Osteocyte (in vitro differentiated cells): ENCODE measurements around the gene ZSCAN10. TPM values are rescaled to one million over a fixed set of nuclear protein-coding genes. Genes with fewer than 3 reads are reported as not detected.

Source experiments
- DNase-seq: peaks from one replicate; pipeline ENCODE4 v3.0.0; 2021; ENCODE audit warnings: mixed read lengths; ENCODE audit not compliant: unreplicated experiment; ENCODE audit errors: extremely low spot score
- H3K27ac Mint-ChIP-seq: one replicate; pipeline ENCODE4 v1.8.0; 2021; ENCODE audit warnings: mild to moderate bottlenecking, mixed read lengths; ENCODE audit not compliant: unreplicated experiment
- H3K27me3 Mint-ChIP-seq: one replicate; pipeline ENCODE4 v1.8.0; 2021; ENCODE audit warnings: mixed read lengths; ENCODE audit not compliant: unreplicated experiment
- H3K36me3 Mint-ChIP-seq: one replicate; pipeline ENCODE4 v1.8.0; 2021; ENCODE audit warnings: mixed read lengths; ENCODE audit not compliant: unreplicated experiment
- H3K4me1 Mint-ChIP-seq: one replicate; pipeline ENCODE4 v1.8.0; 2021; ENCODE audit warnings: mixed read lengths; ENCODE audit not compliant: unreplicated experiment
- H3K4me3 Mint-ChIP-seq: one replicate; pipeline ENCODE4 v1.8.0; 2021; ENCODE audit warnings: mild to moderate bottlenecking, moderate library complexity, mixed read lengths; ENCODE audit not compliant: unreplicated experiment
- H3K9me3 Mint-ChIP-seq: one replicate; pipeline ENCODE4 v1.8.0; 2021; ENCODE audit warnings: mixed read lengths; ENCODE audit not compliant: unreplicated experiment
- total RNA-seq: library from RNA; stranded (reverse); gene quantifications from 2 replicates; pipeline ENCODE4 v1.2.1, GENCODE V29; 2021
- TF ChIP-seq, protein P1 (sequence below): fragments of 200-600 bp; sonication (generic); IDR thresholded peaks from 2 replicates; pipeline ENCODE4 v1.5.0; 2021; ENCODE audit warnings: antibody characterized with exemption, mild to moderate bottlenecking, moderate library complexity

The ZSCAN10 gene
- total RNA-seq, 1 donor from 2014 or later = not detected

DNA sequence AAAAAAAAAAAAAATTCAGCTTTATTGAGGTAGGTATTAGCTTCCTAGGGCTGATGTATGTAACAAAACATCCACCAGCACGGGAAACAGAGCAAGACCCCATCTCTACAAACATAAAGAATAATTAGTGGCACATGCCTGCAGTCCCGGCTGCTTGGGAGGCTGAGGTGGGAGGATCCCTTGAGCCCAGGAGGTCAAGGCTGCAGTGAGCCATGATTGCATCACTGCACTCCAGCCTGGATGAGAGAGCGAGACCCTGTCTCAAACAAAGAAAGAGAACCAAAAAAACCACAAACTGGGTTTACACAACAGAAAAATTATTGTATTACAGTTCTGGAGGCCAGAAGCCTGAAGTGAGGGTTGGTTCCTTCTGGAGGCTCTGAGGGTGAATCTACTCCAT lies 56.7 kb downstream of the ZSCAN10 start:
- peaks cover 29% of the 10 kb centered on the region for H3K27me3 Mint-ChIP-seq
- no peak overlapping the region for H3K27ac Mint-ChIP-seq
- no peak overlapping the region for H3K4me3 Mint-ChIP-seq
- peaks cover 14% of the 10 kb centered on the region for H3K4me1 Mint-ChIP-seq
- TF ChIP-seq, protein P1, sequence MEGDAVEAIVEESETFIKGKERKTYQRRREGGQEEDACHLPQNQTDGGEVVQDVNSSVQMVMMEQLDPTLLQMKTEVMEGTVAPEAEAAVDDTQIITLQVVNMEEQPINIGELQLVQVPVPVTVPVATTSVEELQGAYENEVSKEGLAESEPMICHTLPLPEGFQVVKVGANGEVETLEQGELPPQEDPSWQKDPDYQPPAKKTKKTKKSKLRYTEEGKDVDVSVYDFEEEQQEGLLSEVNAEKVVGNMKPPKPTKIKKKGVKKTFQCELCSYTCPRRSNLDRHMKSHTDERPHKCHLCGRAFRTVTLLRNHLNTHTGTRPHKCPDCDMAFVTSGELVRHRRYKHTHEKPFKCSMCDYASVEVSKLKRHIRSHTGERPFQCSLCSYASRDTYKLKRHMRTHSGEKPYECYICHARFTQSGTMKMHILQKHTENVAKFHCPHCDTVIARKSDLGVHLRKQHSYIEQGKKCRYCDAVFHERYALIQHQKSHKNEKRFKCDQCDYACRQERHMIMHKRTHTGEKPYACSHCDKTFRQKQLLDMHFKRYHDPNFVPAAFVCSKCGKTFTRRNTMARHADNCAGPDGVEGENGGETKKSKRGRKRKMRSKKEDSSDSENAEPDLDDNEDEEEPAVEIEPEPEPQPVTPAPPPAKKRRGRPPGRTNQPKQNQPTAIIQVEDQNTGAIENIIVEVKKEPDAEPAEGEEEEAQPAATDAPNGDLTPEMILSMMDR = no peak
- no peaks in the 10 kb centered on the region for H3K36me3 Mint-ChIP-seq
- DNase-seq = no peak
- no peaks in the 10 kb centered on the region for H3K9me3 Mint-ChIP-seq

GRCh38 chr16:3038896-3039295 lies 60.2 kb downstream of the ZSCAN10 start:
- no peak for DNase-seq
- no peak overlapping the region for H3K4me3 Mint-ChIP-seq
- peaks cover 4% of the 10 kb centered on the region for H3K4me1 Mint-ChIP-seq
- no peak overlapping the region for H3K27ac Mint-ChIP-seq
- peaks cover 2% of the 10 kb centered on the region for H3K36me3 Mint-ChIP-seq
- H3K27me3 Mint-ChIP-seq = peaks cover 43% of the 10 kb centered on the region
- TF ChIP-seq, protein P1 = no peak
- H3K9me3 Mint-ChIP-seq = no peaks in the 10 kb centered on the region

Other genes starting within 250 kb of the ZSCAN10 start
- gene PRSS22, start 241.1 kb downstream of the ZSCAN10 start, total RNA-seq = not detected in 2 replicates
- 49.6 and 54.0 TPM in 2 replicates for gene FLYWCH2, start 216.1 kb downstream of the ZSCAN10 start, total RNA-seq
- 38.9 and 46.4 TPM in 2 replicates for gene FLYWCH1, start 187.4 kb downstream of the ZSCAN10 start, total RNA-seq
- not detected in 2 replicates for gene KREMEN2, start 135.0 kb downstream of the ZSCAN10 start, total RNA-seq
- gene PAQR4, start 129.9 kb downstream of the ZSCAN10 start, total RNA-seq = 8.4 and 11.9 TPM in 2 replicates
- 10.4 and 14.0 TPM in 2 replicates for gene PKMYT1, start 118.8 kb downstream of the ZSCAN10 start, total RNA-seq
- not detected in 2 replicates for gene CLDN9, start 86.4 kb downstream of the ZSCAN10 start, total RNA-seq
- 0.32 TPM in 1 of 2 replicates, not detected in the other for gene CLDN6, start 81.1 kb downstream of the ZSCAN10 start, total RNA-seq
- gene TNFRSF12A, start 78.9 kb downstream of the ZSCAN10 start, total RNA-seq = 71.3 and 72.4 TPM in 2 replicates
- gene HCFC1R1, start 75.4 kb downstream of the ZSCAN10 start, total RNA-seq = 133 and 139 TPM in 2 replicates
- gene THOC6, start 75.3 kb downstream of the ZSCAN10 start, total RNA-seq = 36.6 and 40.1 TPM in 2 replicates
- gene BICDL2, start 62.4 kb downstream of the ZSCAN10 start, total RNA-seq = not detected in 2 replicates
- 3.0 and 3.6 TPM in 2 replicates for gene MMP25, start 52.7 kb downstream of the ZSCAN10 start, total RNA-seq
- 8.8 and 13.2 TPM in 2 replicates for gene IL32, start 33.7 kb downstream of the ZSCAN10 start, total RNA-seq
- 14.8 and 15.9 TPM in 2 replicates for gene ZNF205, start 13.3 kb upstream of the ZSCAN10 start, total RNA-seq
- 13.4 and 14.3 TPM in 2 replicates for gene ZNF213, start 35.7 kb upstream of the ZSCAN10 start, total RNA-seq
- not detected in 2 replicates for gene OR1F1, start 88.9 kb upstream of the ZSCAN10 start, total RNA-seq
- gene ZNF200, start 135.9 kb upstream of the ZSCAN10 start, total RNA-seq = 9.0 and 9.1 TPM in 2 replicates
- not detected in 2 replicates for gene MEFV, start 157.3 kb upstream of the ZSCAN10 start, total RNA-seq
- gene ZNF263, start 184.2 kb upstream of the ZSCAN10 start, total RNA-seq = 30.4 and 33.2 TPM in 2 replicates
- 8.2 and 10.0 TPM in 2 replicates for gene TIGD7, start 206.1 kb upstream of the ZSCAN10 start, total RNA-seq
- 24.2 and 26.2 TPM in 2 replicates for gene ZNF75A, start 206.2 kb upstream of the ZSCAN10 start, total RNA-seq